Measurements from ENCODE around the gene BCL6. TPM values are rescaled to one million over a fixed set of nuclear protein-coding genes. Genes with fewer than 3 reads are reported as not detected.

BCL6 gene
- total RNA-seq, 1 experiment from 2014 or later: 10.2 TPM

GRCh38 chr3:187782006-187782405 is 36.7 kb upstream of the BCL6 start:
- Mint-ChIP-seq H3K27ac (no peak overlapping the region), H3K27me3 (ENCODE audit: low read depth) (no peaks in the 10 kb centered on the region; the same call in 1 of the 2 replicates), H3K36me3 (no peaks in the 10 kb centered on the region), H3K9me3 (no peaks in the 10 kb centered on the region), H3K4me1 (peaks cover 7% of the 10 kb centered on the region; the same call in 1 of the 2 replicates), H3K4me3 (no peak overlapping the region)
- no peak for ATAC-seq
- DNase-seq (ENCODE audit: low spot score): no peak
- TF ChIP-seq ZNF121 (CRISPR knock-in tag; IDR thresholded peaks at IDR 0.05) (no peak), PRDM15 (CRISPR knock-in tag; IDR thresholded peaks at IDR 0.05) (no peak), NR3C1 (CRISPR knock-in tag; conservative IDR thresholded peaks at IDR 0.05; ENCODE audit: low read depth) (no peak), NR2C2 (CRISPR knock-in tag; IDR thresholded peaks at IDR 0.05) (no peak), EMX1 (CRISPR knock-in tag; IDR thresholded peaks at IDR 0.05) (no peak), RORB (CRISPR knock-in tag; IDR thresholded peaks at IDR 0.05) (no peak), ZNF512 (CRISPR knock-in tag; IDR thresholded peaks at IDR 0.05; ENCODE audit: borderline replicate concordance) (no peak)
- CTCF ChIA-PET: no interaction called here
- POLR2A ChIA-PET: no interaction called here

- ChIA-PET POLR2A (no interaction called here), CTCF (no interaction called here)
- Mint-ChIP-seq H3K27ac (no peak overlapping the region), H3K36me3 (no peaks in the 10 kb centered on the region), H3K4me1 (peaks cover 7% of the 10 kb centered on the region; the same call in 1 of the 2 replicates), H3K4me3 (no peak overlapping the region), H3K9me3 (no peaks in the 10 kb centered on the region), H3K27me3 (ENCODE audit: low read depth) (no peaks in the 10 kb centered on the region)
- DNase-seq (ENCODE audit: low spot score): no peak
- TF ChIP-seq MYBL2 (CRISPR knock-in tag; IDR thresholded peaks at IDR 0.05) (no peak), MAX (CRISPR knock-in tag; IDR thresholded peaks at IDR 0.05) (no peak), NFE2L1 (CRISPR knock-in tag; IDR thresholded peaks at IDR 0.05) (no peak), ELF4 (CRISPR knock-in tag; IDR thresholded peaks at IDR 0.05; ENCODE audit: low read depth) (no peak), FOXP1 (CRISPR knock-in tag; IDR thresholded peaks at IDR 0.05; ENCODE audit: borderline replicate concordance) (no peak), ZNF219 (CRISPR knock-in tag; IDR thresholded peaks at IDR 0.05; ENCODE audit: borderline replicate concordance) (no peak), ZNF416 (CRISPR knock-in tag; IDR thresholded peaks at IDR 0.05) (no peak), ZBTB43 (CRISPR knock-in tag; IDR thresholded peaks at IDR 0.05) (no peak), ZNF425 (CRISPR knock-in tag; conservative IDR thresholded peaks at IDR 0.05) (no peak), E2F4 (CRISPR knock-in tag; IDR thresholded peaks at IDR 0.05; ENCODE audit: borderline replicate concordance, low read depth) (no peak), ZSCAN18 (CRISPR knock-in tag; IDR thresholded peaks at IDR 0.05) (no peak), JAZF1 (CRISPR knock-in tag; IDR thresholded peaks at IDR 0.05) (no peak), KAT7 (CRISPR knock-in tag; IDR thresholded peaks at IDR 0.05; ENCODE audit: borderline replicate concordance) (no peak), GRHL2 (CRISPR knock-in tag; IDR thresholded peaks at IDR 0.05; ENCODE audit: insufficient replicate concordance, severe bottlenecking) (no peak), PRRX2 (CRISPR knock-in tag; IDR thresholded peaks at IDR 0.05) (no peak)
- ATAC-seq: no peak
Measured at GRCh38 chr3:187781001-187781400, 35.7 kb upstream of the BCL6 start.

Data from WTC11 (cell line).